LoVo (cell line): ENCODE measurements around the gene GDPD5.
A peak's percentile ranks its signal among the peaks of the same experiment; 100 is the strongest.

Source experiments
- DNase-seq: peaks from one replicate; pipeline ENCODE4 v3.0.0-alpha.2; 2016; ENCODE audit warnings: low spot score

The GDPD5 gene

DNA sequence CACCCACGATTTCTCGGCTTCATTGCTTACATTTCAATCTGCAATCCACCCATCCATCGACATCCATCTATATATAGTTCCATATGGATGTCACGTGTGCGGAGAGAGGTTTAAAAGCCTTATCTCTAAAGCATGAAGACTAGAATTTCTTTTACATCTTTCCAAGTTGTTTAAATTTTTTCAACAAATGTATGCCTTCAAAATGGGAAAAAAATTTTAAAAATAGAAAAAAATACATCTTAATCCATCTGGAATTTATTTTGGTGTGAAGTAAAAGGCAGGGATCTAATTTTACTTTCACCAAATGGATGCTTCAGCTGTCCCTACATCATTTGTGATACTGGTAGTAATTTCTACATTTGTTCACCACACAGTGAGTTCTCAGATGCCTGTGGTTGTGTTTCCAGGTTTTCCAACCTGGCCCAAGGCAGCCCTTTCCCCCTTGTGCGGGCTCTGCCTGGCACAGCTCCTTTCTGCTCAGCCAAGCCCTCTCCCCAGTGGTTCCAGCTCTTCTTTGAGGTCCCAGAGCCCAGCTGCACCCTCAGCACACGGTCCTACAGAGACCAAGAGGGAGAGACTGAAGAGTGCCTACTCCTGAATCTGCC is 55.2 kb downstream of the GDPD5 start:
- DNase-seq: no peak

DNA sequence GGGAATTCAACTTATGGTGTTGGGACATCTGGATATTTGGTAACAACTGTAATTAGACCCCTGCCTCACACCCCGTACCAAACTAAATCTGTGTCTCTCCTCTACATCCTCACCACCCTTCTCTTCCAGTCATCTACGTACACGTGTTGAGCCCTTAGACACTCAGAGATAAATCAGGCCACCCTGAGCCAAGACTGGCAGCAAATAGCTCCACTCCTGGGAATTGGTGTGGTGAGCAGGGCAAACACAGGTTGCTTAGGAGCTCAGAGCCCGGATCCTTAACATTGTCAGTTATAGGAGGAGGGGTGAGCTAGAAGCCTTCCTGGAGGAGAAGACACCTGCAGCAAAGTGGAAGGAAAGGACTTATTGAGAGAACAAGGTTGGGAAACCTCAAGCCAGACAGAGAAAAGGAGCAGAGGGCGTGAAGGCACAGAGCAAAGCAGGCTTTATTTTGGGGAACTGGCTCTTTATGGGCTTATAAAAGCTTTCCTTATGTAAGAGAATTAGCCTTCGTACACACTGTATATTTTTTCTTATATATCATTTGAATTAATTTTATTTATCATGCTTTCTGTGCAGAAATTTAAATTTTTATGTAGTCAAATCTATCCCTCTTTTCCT is 55.8 kb downstream of the GDPD5 start:
- DNase-seq: no peak

DNA sequence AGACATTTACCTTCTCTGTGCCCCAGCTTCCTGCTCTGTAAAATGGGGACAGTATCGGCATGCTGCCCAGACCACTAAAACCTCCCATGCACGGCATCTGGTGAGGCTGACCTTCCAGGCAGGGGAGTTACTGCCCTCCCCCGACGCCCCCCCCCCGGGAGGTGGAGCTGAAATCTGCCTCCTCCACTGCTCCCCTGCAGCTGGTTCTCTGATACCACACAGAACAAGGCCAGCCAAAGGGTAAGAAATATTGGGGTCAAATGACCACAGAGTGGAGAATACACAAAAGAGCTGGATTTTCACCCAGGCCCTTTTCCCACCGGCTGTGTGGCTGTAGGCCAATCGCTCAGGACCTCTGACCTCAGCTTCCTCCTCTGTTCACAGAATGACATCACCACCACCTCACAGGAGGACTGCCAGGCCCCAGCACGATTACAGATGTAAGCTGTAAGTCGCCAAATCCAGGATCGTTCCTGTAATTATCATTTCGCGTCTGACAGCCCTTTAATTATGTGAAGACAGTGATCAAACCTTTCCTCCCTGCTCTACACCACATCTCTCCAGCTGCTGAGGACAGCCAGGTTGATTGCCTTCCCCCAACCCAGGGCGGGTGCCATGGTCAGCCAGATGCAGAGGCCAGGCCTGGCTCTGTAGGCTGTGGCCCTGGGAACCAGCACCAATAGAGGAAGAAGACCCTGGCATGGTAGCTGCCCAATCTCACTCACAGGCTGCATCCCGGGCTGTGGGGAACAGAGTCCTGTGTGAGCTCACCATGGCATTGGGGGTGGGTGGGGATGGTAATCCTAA is 57.0 kb downstream of the GDPD5 start:
- no peak for DNase-seq

DNA sequence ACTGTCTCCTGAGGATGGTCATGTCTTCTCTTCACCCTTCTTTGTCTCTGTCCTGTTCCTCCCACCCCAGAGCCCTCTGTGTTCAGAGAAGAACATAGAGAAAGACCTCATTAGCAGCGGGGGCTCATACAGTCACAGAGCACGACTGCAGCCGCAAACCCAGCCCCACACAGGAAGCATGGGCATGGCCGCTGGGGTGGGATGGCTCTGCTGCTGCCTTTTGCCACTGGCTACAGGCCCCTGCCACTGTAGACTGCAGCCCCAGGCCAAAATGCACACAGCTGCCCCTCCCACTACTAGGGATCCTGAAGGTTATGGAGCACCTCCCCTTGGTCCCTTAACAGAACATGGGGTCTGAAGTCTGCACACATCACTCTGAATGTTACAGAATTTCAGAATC is 57.9 kb downstream of the GDPD5 start:
- no peak for DNase-seq

DNA sequence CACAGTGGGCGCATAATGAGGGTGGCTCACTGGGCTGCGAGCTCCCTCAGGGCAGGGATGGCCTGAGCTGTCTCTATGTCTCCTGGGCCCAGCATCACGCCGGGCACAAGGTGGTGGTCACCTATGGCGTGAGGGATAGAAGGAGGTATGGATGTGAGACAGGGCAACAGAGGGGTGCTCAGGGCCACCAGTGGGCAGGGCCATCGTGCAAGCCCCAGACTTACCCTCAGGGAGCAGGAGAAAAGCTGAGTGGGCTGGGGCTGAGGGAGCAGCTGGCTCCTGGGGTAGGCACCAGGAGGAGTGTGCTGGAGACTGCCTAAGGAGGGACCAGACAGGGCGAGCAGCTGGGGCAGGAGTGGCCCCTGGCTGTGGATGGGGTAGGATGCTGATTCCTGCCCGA is 58.4 kb downstream of the GDPD5 start:
- no peak for DNase-seq

DNA sequence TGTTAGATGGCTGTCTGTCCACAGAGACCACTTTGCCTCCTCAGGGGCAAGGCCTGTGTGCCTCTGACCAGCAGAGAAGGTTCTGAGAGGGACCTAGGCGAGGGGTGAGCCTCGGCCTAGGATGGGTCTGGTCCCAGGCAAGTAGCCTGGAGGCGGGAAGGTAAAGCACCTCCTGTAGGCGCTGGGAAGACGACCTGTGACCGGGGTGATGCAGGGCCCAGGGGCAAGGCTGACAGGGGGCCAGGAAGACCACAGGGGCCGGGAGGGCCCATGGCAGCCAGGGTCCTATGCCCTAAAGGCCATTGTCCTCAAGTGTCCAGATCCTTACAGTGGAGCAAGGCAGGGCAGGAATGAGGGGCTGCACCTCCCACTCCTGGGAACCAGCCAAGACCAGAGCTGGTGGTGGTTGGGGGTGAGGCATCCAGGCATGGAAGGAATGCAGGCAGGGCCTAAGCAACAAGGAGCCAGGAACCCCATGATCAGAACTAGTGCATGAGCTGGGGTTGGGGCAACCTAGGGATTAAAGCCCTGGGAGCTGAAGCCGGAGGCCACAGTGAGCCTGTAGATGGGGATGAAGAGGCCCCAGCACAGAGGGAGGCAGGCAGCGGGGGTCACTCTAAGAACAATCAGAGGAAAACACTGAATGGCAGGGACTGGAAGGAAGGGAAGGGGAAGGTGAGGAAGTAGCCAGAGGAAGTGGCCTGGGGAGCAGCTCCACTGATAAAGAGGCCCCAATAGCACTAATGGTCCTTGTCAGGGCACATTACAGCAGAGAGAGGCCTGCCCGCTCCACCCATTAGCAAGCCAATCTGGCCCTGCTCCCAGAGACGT is 59.8 kb downstream of the GDPD5 start:
- DNase-seq: no peak

DNA sequence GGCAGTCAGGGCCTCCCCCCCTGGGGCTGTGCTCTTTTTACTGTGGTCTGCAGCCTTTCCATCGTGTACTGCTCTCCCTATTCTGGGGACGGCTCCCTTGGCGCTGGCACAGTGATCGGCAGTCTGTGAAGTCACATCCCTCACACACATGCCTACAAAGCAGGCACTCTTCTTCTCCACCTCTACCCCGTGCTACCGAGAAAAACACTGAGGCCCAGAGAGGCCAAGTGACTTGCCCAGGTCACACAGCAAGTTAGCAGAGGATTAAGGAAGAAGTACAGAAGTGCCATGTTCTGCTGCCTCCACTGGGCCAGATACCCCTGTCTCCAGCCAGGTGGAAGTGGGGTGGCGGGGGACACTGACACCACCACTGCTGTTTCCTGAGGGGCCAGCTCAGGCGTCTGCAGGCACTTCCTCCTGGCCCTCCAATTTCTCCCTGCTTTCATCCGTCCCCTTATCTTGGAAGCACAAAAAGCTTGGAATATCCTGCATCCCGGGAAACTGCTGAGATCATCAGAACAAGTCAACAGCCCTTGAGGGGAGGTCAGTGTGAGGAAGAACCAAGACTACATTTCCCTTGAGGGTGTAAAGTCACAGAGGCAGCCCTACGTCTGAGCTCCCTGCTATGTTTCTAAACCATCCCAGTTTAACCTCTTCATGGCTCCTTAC is 62.5 kb downstream of the GDPD5 start:
- no peak for DNase-seq

DNA sequence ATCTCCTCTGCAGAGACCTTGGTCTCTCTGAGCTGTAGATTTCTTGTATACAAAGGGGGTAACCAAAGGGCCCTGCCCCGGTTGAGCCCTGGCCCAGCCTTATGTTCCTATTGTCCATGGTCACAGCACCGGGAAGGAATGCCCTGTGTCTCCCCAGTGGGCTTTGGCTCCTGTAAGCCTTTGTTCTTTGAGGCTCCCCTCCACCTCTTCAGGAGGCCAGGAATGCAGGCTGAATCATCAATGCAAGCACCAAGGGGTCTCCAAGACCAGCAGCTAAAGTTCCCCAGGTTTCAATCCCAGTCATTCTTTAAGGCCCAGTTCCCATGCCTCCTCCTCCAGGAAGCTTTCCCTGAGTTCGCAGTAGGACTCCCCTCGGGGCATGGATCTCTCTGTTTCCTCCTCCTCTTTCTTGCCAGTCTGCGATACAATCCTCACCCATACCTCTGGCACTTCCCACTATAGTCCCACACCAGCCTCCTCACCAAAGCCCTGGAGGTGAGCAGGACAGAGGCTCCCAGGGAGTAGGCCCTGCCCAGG is 63.6 kb downstream of the GDPD5 start:
- no peak for DNase-seq

DNA sequence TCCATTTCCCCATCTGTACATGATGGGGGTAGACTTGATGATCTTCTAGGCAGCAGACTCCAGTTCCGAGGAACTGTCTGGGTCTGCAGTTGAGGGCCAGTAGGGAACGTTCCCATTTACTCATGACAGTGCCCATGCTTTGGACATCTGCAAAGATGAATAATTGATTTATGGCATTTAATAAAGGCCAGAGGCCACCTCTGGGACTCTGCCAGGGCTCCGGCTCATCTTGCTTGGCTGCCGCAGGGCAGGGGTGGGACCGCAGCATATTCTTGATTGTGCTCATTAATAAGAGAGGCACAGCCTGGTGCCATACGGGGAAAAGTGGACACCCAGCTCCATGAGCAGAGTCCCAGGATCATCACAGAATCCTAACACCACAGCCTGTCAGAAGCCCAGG is 64.6 kb downstream of the GDPD5 start:
- DNase-seq: no peak

DNA sequence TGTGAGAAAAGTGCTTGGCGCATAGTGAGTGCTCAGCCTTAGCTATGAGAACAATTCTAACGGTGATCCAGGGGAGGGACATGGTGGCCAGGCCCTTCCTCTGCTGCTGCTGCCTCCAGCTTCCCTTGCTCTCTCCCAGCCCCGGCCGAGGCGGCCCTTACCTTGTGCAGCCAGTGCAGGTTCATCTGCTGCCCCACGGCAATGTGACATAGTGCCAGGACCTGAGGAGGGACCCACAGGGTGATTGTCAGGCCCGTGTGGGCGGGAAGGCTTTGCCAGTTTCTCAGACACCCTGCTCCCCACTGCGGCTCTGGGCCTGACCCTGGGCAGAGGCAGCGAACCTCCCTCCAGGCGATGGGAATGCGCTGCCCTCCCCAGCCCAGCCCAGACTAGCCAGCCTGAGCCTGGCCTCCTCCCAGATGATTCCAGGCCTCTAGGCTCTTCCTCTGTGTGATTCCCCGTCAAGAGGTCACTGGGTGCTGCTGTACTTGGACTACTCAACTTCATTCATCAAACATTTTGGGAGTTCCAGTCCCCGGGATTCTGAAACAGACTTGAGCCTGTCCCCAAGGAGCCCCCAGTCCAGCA is 69.1 kb downstream of the GDPD5 start:
- no peak for DNase-seq

DNA sequence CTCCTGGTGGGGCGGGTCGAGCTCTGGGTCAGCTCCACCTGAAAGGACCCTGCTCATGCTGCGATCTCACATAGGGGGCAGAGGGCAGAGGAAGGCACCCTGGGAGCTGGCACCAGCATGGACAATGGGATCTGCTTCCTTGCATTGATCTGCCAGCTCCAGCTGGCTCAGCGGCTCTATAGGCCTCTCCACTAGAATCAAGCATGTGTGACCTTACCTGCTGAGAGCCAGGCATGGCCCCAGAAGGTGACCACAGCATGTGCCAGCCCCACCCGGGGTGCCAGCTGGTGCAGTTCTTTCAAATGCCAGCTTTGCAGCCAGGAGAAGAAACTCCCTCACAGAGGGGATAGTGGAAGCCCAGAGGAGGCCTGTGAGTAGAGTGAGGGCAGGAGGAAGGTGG is 70.8 kb downstream of the GDPD5 start:
- DNase-seq: no peak

DNA sequence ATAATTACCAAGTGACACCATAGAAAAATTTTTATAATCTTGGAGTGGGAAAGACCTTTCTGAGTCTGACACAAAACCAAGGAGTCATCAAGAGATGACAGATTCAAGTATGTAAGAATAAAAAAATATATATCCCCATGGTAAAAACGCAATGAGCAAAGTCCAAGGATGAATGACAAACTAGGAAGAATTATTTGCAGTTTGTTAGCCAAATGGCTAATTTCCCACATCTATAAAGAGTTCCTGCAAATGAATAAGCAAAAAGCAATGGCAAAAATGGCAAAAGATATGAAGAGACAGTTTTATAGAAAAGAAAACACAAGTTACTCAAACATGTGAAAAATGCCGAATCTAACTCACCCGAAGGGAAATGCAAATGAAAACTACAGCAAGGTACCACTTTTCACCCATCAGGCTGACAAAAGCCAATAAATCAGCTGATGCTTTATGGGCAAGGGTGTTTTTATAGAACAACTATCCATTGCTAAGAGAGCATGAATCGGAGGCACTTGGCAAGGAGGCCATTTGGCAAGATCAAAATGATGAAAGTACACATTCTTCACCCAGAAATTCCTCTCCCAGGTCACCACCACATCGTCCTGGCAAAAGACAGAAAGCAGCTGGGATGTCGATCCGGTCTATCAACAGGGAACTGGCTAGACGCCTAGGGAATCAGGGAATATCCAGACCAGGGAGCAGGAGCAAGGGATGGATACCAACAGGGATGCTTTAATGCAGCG is 71.7 kb downstream of the GDPD5 start:
- no peak for DNase-seq

DNA sequence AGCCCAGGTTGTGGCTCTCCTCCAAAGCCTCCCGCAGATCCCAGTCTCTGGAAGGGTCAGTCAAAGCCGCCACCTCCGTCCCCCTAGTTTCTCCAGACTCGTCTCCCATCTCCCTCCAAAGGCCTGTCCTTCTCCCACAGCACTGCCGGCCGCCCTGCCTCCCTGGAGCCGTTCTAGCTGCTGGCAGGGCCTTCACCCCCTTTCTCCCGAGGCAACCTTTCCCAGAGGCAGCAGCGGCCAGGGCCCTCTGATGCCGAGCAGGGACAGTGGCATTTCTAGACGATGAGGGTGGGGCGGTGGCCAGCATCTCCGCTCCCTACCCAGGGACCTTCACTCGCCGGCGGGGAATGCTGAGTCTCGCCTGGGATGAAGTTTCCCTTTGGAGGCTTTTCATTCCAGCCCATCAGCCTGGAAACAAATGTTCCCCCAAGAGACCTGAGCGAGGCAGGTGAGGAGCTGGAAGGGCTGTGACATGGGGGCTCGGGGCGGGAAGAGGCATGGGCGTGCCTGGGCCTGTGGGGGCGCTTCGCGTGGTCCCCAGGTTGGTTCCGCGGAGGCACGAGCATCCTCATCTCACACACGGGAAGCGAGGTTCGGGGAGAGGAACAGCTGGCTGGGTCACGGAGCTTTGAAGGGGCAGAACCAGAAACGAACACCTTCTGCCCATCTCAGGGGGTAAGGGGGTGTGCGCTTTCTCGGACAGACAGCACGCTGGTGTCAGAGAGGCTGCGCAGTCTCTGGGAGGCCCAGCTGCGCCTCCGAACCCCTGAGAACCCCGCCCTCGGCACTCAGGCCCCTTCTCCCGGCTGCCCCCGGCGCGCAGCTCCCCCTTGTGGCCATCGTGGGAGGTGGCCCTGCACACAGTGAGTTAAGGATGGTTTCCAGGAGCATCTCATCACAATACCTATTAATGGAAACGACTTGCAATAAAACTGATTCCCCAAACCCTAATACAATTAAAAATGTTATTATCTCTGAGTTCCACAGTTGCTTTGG is 74.6 kb downstream of the GDPD5 start:
- DNase-seq: no peak

DNA sequence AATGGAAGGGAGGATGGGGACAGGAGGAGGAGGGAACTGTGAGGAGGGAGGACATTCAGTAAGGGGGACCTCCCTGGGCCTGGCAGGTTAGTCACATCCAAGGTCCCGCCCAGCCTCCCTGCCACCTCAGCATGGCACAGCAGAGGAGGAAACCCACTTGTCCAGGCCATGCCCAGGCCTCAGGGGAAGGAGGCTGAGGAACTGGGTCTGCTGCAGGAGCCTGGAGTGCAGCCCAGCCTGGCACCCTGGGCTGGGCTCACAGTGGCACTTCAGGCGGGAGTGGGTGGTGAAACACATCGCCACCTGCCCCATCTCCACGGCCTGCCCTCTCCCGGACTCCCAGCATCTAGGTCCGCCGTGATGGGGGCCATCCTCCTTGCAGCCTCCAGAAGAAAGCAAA is 75.5 kb downstream of the GDPD5 start:
- DNase-seq: no peak

DNA sequence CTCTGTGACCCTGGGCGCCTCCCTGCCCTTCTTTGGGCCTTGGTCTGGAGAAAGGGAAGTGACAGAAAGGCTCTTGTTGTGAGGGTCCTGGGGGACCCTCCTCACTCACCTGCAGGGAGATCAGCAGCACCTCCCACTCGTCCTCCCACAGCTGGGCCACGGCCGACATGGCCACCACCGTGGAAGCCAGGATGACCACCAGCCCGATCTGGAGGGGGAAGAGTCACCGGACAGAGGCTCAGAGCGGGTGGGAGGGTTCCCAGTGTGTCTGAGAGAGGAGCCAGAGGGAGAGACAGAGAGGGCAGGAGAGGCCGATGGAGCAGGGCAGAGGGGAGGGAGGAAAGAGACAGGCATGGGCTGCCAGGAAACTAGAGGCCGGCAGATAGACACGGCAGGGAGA is 76.0 kb downstream of the GDPD5 start:
- DNase-seq: no peak

DNA sequence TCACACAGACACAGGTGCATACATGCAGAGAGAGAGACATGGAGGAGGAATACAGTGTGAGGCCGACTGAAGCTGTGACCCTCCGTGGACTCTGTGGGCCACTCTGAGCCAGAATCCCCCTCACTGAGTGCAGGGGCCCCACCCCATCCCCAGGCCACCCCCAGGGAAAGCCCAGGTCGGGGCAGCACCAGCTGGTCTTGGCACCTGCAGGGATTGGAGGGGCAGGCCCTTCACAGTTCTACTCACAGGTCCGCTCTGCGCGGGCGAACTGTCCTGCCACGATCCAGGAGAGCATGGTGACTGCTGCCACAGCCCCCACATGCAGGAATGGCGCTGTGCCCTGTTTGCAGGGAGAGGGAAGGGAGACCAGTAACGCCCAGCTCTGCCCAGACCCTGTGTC is 76.5 kb downstream of the GDPD5 start:
- DNase-seq: no peak

DNA sequence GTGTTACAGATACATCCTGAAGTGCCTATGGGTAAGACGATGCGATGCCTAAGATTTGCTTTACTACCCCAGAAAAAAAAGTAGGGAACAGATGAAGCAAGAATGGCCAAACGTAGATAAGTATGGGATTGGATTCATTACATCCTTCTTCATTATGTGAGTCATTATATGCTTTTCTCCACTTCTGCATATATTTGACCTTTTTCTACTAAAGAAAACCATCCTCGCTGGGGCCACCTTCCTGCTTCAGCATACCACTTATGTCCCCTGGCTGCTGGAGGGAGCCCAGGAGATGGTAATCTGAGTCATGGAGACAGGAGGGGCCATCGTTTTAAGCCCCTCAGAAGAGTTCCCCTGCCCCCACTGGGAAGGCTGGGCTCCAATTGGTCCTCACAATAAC is 78.3 kb downstream of the GDPD5 start:
- no peak for DNase-seq

DNA sequence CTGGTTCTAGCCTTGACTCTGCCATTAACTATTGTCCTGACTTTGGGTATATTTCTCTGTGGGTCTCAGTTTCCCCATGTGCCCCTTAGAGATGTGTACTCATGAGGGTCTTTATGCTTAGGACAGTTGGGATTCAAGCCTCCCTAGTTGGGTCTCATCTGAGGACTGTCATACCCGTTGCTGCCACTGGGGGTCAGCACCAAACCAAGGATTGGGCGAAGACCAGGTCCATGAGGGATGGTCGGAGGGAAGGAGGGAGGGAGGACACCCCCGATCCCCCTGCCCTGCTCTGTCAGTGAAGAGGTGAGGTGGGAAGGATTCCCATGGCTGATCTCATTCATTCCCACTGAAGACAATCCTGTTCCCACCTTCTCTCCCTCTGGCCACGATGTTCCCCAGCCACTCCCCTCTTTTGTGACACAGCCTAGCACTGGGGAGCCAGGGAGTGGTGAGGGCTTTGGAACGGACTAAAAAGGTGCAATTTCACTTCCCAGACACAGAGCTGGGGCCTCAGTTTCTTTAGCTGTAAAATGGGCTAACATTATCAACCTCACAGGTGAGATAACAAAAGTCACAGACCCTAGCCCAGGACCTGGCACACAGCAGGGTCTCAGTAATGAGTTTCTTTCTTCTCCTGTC is 80.3 kb downstream of the GDPD5 start:
- DNase-seq: peak; percentile 54

DNA sequence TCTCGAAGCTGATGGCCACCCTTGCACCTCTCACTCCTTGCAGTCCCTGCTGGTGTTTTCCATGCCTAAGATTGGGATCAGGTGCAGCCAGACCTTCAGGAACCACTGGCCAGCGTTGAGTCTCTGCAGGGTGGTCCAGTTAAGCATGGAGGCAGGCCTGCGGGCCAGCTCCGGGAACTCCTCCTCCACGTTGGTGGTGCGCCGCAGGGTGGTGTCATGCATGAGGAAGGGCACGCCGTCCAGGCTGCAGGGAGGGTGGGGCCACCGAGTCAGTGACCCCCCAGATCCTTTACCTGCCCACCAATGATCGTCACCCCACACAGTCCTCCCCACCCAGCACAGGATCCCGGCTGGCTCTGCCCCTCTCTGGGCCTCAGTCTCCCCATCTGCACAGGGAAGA is 82.7 kb downstream of the GDPD5 start:
- DNase-seq: no peak
